ENCODE measurements around the gene ARHGEF17. TPM values are rescaled to one million over a fixed set of nuclear protein-coding genes. Genes with fewer than 3 reads are reported as not detected.

Gene ARHGEF17
- total and polyA plus RNA-seq, 4 donors: 2.6 to 12.6 (median 5.7) TPM

DNA sequence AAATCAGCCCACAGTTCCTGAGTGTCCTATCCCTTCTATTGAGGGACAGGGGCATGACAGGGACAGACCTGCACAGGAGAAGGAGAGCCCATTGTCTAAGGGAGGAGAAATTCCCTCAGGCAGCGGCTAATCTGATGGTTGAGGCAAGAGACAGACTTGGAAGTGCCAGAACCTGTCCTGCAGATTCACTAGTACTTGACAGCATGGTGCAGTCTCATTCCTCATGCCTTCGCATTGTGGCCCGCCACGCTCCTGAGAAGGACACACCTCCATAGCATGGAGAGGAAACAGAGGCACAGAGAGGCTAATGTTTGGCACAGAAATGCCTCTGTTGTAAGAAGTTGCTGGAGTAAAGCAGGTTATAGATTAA, 32.7 kb upstream of the ARHGEF17 start:
- H3K4me1 ChIP-seq (ENCODE audit: control insufficient read depth in 4 of 4, insufficient read depth in 4 of 4, low read length in 3 of 4): no peaks in the 10 kb centered on the region
- WGBS: 95% methylated on average over 4 of the region's 4 CpGs
- no peak overlapping the region for H3K27ac ChIP-seq (ENCODE audit: low read depth in 1 of 2, low read length in 2 of 2)

More for the DNA sequence above, 32.7 kb upstream of the ARHGEF17 start:
- H3K9ac ChIP-seq (ENCODE audit: low read depth in 1 of 2, low read length in 2 of 2): no peak overlapping the region
- H3K27me3 ChIP-seq (ENCODE audit: control insufficient read depth in 4 of 4, insufficient read depth in 4 of 4, low read length in 3 of 4): no peaks in the 10 kb centered on the region
- H3K9me3 ChIP-seq (ENCODE audit: control insufficient read depth in 4 of 4, low read length in 3 of 4): no peaks in the 10 kb centered on the region
- no peak overlapping the region for H3K4me3 ChIP-seq (ENCODE audit: low read depth in 1 of 3, low read length in 3 of 3)
- no peak for DNase-seq (ENCODE audit: low spot score)
- no peak for TF ChIP-seq HNF4G (IDR thresholded peaks at IDR 0.05)
- TF ChIP-seq YY1 (IDR thresholded peaks at IDR 0.05): no peak
- TF ChIP-seq NR2F2 (IDR thresholded peaks at IDR 0.05): no peak
- TF ChIP-seq SP1 (IDR thresholded peaks at IDR 0.05): no peak
- no peak for TF ChIP-seq EGR1 (IDR thresholded peaks at IDR 0.05; ENCODE audit: low read depth in 2 of 2)
- TF ChIP-seq REST (IDR thresholded peaks at IDR 0.05): no peak
- TF ChIP-seq, protein P1, sequence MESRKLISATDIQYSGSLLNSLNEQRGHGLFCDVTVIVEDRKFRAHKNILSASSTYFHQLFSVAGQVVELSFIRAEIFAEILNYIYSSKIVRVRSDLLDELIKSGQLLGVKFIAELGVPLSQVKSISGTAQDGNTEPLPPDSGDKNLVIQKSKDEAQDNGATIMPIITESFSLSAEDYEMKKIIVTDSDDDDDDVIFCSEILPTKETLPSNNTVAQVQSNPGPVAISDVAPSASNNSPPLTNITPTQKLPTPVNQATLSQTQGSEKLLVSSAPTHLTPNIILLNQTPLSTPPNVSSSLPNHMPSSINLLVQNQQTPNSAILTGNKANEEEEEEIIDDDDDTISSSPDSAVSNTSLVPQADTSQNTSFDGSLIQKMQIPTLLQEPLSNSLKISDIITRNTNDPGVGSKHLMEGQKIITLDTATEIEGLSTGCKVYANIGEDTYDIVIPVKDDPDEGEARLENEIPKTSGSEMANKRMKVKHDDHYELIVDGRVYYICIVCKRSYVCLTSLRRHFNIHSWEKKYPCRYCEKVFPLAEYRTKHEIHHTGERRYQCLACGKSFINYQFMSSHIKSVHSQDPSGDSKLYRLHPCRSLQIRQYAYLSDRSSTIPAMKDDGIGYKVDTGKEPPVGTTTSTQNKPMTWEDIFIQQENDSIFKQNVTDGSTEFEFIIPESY (IDR thresholded peaks at IDR 0.05): no peak
- no peak for TF ChIP-seq FOXA2 (IDR thresholded peaks at IDR 0.05)
- TF ChIP-seq CTCF (IDR thresholded peaks at IDR 0.05; ENCODE audit: low read depth, low read length, missing input control): no peak
- no peak for TF ChIP-seq TAF1 (conservative IDR thresholded peaks at IDR 0.05)
- TF ChIP-seq JUND (IDR thresholded peaks at IDR 0.05): no peak
- TF ChIP-seq GABPA (IDR thresholded peaks at IDR 0.05 in 1 of 2, conservative IDR thresholded peaks at IDR 0.05 in 1 of 2): no peak
- TF ChIP-seq RXRA (IDR thresholded peaks at IDR 0.05): no peak
- no peak for TF ChIP-seq ATF3 (IDR thresholded peaks at IDR 0.05)
- TF ChIP-seq, protein P2, sequence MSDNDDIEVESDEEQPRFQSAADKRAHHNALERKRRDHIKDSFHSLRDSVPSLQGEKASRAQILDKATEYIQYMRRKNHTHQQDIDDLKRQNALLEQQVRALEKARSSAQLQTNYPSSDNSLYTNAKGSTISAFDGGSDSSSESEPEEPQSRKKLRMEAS (IDR thresholded peaks at IDR 0.05): no peak
- TF ChIP-seq FOXA1 (IDR thresholded peaks at IDR 0.05): no peak
- TF ChIP-seq RAD21 (IDR thresholded peaks at IDR 0.05): no peak
- TF ChIP-seq HNF4A (conservative IDR thresholded peaks at IDR 0.05): no peak
- H3K36me3 ChIP-seq (ENCODE audit: control insufficient read depth in 4 of 4, insufficient read depth in 3 of 4, low read depth in 1 of 4, low read length in 3 of 4): no peaks in the 10 kb centered on the region

All from liver (tissue), 9 donors.